Activated CD4-positive, alpha-beta T cell treated with anti-CD3 and anti-CD28 coated beads, Interleukin-10, Interleukin-2, amounts not matched to agents 100 ng/mL and 50 ng/mL, durations not matched to agents 16 hours and 8 hours (primary cell): Measurements from ENCODE around the gene FAM135A.
A peak's percentile ranks its signal among the peaks of the same experiment; 100 is the strongest.
"Not testable (repeated sequence)": the region's sequence is repeated elsewhere in the genome, so short reads cannot be mapped to it uniquely, and the experiment has no call there.

Source experiments
- DNase-seq: peaks from one replicate; pipeline ENCODE4 v3.0.0-alpha.2; 2020

FAM135A gene

GRCh38 chr6:70396796-70397729 lies 16.2 kb upstream of the FAM135A start:
- DNase-seq = no peak

GRCh38 chr6:70398783-70399728 lies 14.3 kb upstream of the FAM135A start:
- DNase-seq = no peak

GRCh38 chr6:70404658-70405057 lies 8.7 kb upstream of the FAM135A start:
- DNase-seq = no peak

GRCh38 chr6:70409216-70409615 lies 4.1 kb upstream of the FAM135A start:
- DNase-seq = no peak

GRCh38 chr6:70411542-70412251 lies 1.6 kb upstream of the FAM135A start:
- DNase-seq = no peak

GRCh38 chr6:70412252-70413113 lies 825 bp upstream of the FAM135A start:
- DNase-seq = no peak

GRCh38 chr6:70413992-70414494 lies 735 bp downstream of the FAM135A start:
- peak; percentile 13 for DNase-seq

GRCh38 chr6:70414813-70415212 lies 1.5 kb downstream of the FAM135A start:
- no peak for DNase-seq

GRCh38 chr6:70415247-70415646 lies 1.9 kb downstream of the FAM135A start:
- DNase-seq = peak; percentile 20

- DNase-seq = no peak
These were observed 2.4 kb downstream of the FAM135A start for GRCh38 chr6:70415660-70416059.

- DNase-seq = no peak
These were observed 8.2 kb downstream of the FAM135A start for GRCh38 chr6:70421509-70421908.

GRCh38 chr6:70423189-70424134 lies 10.2 kb downstream of the FAM135A start:
- no peak for DNase-seq

GRCh38 chr6:70424291-70424690 lies 11.0 kb downstream of the FAM135A start:
- no peak for DNase-seq

GRCh38 chr6:70436320-70436719 lies 23.0 kb downstream of the FAM135A start:
- no peak for DNase-seq

- no peak for DNase-seq
These were observed 31.7 kb downstream of the FAM135A start for GRCh38 chr6:70445001-70445400.

GRCh38 chr6:70447343-70448070 lies 34.2 kb downstream of the FAM135A start:
- DNase-seq = not testable (repeated sequence)

GRCh38 chr6:70453899-70454298 lies 40.6 kb downstream of the FAM135A start:
- not testable (repeated sequence) for DNase-seq

- no peak for DNase-seq
These were observed 43.4 kb downstream of the FAM135A start for GRCh38 chr6:70456735-70457134.

GRCh38 chr6:70459235-70459634 lies 45.9 kb downstream of the FAM135A start:
- DNase-seq = no peak

- DNase-seq = not testable (repeated sequence)
These were observed 46.4 kb downstream of the FAM135A start for GRCh38 chr6:70459699-70460098.
